ENCODE results near the gene ZBTB17. TPM values are rescaled to one million over a fixed set of nuclear protein-coding genes. Genes with fewer than 3 reads are reported as not detected.
"Not testable (repeated sequence)": the region's sequence is repeated elsewhere in the genome, so short reads cannot be mapped to it uniquely, and the experiment has no call there.

Gene ZBTB17
- total and polyA plus RNA-seq, 5 donors = 22.1 to 27.0 (median 23.5) TPM

DNA sequence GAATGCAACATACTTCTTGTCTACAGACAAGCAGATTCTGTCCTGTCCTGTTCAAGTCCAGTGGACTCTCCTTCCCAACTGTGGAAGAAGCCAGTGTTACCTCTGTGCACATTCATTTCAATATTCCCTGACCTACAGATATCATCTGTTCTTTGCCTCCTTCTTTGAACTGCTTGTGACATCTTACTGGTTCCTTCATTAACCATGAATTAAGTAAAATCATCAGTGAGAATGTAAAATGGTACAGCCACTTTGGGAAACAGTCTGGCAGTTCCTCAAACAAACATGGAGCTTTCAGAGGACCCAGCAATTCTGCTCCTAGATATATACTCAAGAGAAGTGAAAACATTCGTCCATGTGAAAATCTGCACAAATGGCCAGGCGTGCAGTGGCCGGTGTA lies 34.9 kb upstream of the ZBTB17 start:
- H3K27me3 ChIP-seq (ENCODE audit: control insufficient read depth, insufficient read depth) = no peaks in the 10 kb centered on the region
- peaks cover 2% of the 10 kb centered on the region for H3K4me1 ChIP-seq (ENCODE audit: control insufficient read depth, insufficient read depth, low read length)
- no peaks in the 10 kb centered on the region for H3K9me3 ChIP-seq (ENCODE audit: control insufficient read depth, low read length)
- intact Hi-C loops (cut with DNase I) = loop anchor here in 1 of 4 donors (5.0 kb wide), 1 partner anchor 41 kb away; no protein-coding TSS in a partner anchor
- H3K4me3 ChIP-seq (ENCODE audit: low read length) = no peak overlapping the region
- no peak overlapping the region for H3K27ac ChIP-seq (ENCODE audit: low read length)
- 94% methylated on average over 3 of the region's 3 CpGs for WGBS
- ATAC-seq = no peak
- no peak for DNase-seq

- DNase-seq (peak in 1 of 3 donors; percentile 48), ATAC-seq (no peak)
- H3K27ac ChIP-seq (ENCODE audit: low read length) = no peak overlapping the region
- WGBS = 89% methylated on average over 11 of the region's 11 CpGs
- no peak overlapping the region for H3K4me3 ChIP-seq (ENCODE audit: low read length)
- no peaks in the 10 kb centered on the region for H3K9me3 ChIP-seq (ENCODE audit: control insufficient read depth, low read length)
- H3K27me3 ChIP-seq (ENCODE audit: control insufficient read depth, insufficient read depth) = no peaks in the 10 kb centered on the region
- peaks cover 2% of the 10 kb centered on the region for H3K4me1 ChIP-seq (ENCODE audit: control insufficient read depth, insufficient read depth, low read length)
- intact Hi-C loops (cut with DNase I) = loop anchor here (2.0 to 5.0 kb wide), 3 partner anchors 43 to 48 kb away; no protein-coding TSS in a partner anchor
Observed at GRCh38 chr1:16009678-16010077, 33.8 kb upstream of the ZBTB17 start.

GRCh38 chr1:16009030-16009460 lies 33.1 kb upstream of the ZBTB17 start:
- H3K9me3 ChIP-seq (ENCODE audit: control insufficient read depth, low read length) = no peaks in the 10 kb centered on the region
- H3K27ac ChIP-seq (ENCODE audit: low read length) = no peak overlapping the region
- H3K27me3 ChIP-seq (ENCODE audit: control insufficient read depth, insufficient read depth) = no peaks in the 10 kb centered on the region
- 2% methylated on average over 4 of the region's 4 CpGs for WGBS
- intact Hi-C loops (cut with DNase I) = loop anchor here in 3 of 4 donors (2.0 to 5.0 kb wide), 2 partner anchors 46 to 48 kb away; no protein-coding TSS in a partner anchor
- peaks cover 2% of the 10 kb centered on the region for H3K4me1 ChIP-seq (ENCODE audit: control insufficient read depth, insufficient read depth, low read length)
- H3K4me3 ChIP-seq (ENCODE audit: low read length) = no peak overlapping the region
- ATAC-seq (peak; percentile 15 to 25), DNase-seq (peak; percentile 78 to 92 (median 89))

DNA sequence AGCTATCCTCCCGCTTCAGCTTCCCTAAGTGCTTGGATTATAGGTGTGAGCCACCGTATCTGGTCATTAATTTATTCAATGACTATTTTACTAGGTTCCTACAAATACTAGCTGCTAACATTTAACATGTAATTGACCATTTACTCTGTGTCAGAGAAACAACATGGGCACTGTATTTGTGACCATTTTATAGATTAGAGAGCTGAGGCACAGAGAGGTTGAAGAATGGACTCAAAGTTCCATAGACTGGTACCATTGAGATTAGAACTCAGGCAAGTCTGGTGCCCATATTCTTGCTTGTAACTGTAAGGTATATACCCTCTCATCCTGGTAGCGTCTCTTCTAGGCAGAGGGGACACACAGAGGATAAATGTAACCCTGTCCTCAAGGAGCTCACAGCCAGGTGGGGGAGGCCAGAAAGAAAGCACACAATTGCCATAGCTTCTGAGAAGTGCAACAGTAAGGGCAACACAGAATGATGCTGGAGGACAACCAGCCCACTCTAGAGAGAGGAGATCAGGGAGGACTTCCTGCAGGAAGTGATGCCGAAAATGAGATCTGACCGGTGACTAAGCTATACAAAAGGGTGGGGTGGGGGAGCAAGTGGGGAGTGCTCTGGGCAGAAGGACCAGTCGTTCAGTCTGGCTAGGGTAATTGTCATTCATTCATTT lies 31.9 kb upstream of the ZBTB17 start:
- no peak for DNase-seq
- Histone ChIP-seq H3K27me3 (ENCODE audit: control insufficient read depth, insufficient read depth) (no peaks in the 10 kb centered on the region), H3K27ac (ENCODE audit: low read length) (no peak overlapping the region), H3K9me3 (ENCODE audit: control insufficient read depth, low read length) (no peaks in the 10 kb centered on the region), H3K4me1 (ENCODE audit: control insufficient read depth, insufficient read depth, low read length) (peaks cover 2% of the 10 kb centered on the region), H3K4me3 (ENCODE audit: low read length) (no peak overlapping the region)
- ATAC-seq = no peak
- intact Hi-C loops (cut with DNase I) = loop anchor here in 3 of 4 donors (1.0 to 5.0 kb wide), 3 partner anchors 25 to 49 kb away; no protein-coding TSS in a partner anchor
- WGBS = 77% methylated on average over 6 of the region's 6 CpGs

GRCh38 chr1:16006552-16007485 lies 30.9 kb upstream of the ZBTB17 start:
- DNase-seq (no peak), ATAC-seq (no peak)
- Histone ChIP-seq H3K27ac (ENCODE audit: low read length) (no peak overlapping the region), H3K27me3 (ENCODE audit: control insufficient read depth, insufficient read depth) (no peaks in the 10 kb centered on the region), H3K4me3 (ENCODE audit: low read length) (no peak overlapping the region), H3K9me3 (ENCODE audit: control insufficient read depth, low read length) (no peaks in the 10 kb centered on the region), H3K4me1 (ENCODE audit: control insufficient read depth, insufficient read depth, low read length) (no peaks in the 10 kb centered on the region)
- 68% methylated on average over 9 of the region's 9 CpGs for WGBS
- intact Hi-C loops (cut with DNase I) = loop anchor here in 2 of 4 donors (5.0 kb wide), 1 partner anchor 50 kb away; no protein-coding TSS in a partner anchor

DNA sequence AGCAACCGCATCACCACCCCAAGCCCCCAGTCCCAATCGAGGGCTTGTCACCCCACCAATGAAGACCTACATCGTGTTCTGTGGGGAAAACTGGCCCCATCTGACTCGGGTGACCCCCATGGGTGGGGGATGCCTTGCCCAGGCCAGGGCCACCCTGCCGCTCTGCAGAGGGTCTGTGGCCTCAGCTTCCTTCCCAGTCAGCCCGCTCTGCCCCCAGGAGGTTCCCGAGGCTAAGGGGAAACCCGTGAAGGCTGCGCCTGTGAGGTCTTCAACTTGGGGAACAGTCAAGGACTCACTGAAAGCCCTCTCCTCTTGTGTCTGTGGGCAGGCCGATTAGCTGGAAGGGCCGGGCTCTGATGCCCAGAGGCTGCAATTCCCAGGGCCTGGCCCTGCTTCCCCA lies 30.1 kb upstream of the ZBTB17 start:
- Histone ChIP-seq H3K27ac (ENCODE audit: low read length) (no peak overlapping the region), H3K27me3 (ENCODE audit: control insufficient read depth, insufficient read depth) (no peaks in the 10 kb centered on the region), H3K4me1 (ENCODE audit: control insufficient read depth, insufficient read depth, low read length) (no peaks in the 10 kb centered on the region), H3K4me3 (ENCODE audit: low read length) (no peak overlapping the region), H3K9me3 (ENCODE audit: control insufficient read depth, low read length) (no peaks in the 10 kb centered on the region)
- intact Hi-C loops (cut with DNase I) = loop anchor here in 2 of 4 donors (5.0 kb wide), 1 partner anchor 51 kb away; no protein-coding TSS in a partner anchor
- DNase-seq = peak in 1 of 3 donors; percentile 45
- ATAC-seq = no peak
- WGBS = 80% methylated on average over 11 of the region's 11 CpGs

DNA sequence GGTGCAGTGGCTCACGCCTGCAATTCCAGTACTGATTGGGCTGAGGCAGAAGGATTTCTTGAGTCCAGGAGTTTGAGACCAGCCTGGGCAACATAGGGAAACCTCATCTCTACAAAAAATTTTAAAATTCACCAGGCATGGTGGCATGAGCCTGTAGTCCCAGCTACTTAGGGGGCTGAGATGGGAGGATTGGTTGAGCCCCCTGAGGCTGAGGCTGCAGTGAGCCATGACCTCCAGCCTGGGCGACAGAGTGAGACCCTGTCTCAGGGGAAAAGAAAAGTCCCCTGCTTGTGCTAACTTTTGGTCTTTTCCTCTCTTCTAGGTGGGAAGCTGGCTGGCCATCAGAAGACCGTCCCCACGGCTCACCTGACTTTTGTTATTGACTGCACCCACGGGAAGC lies 29.7 kb upstream of the ZBTB17 start:
- Histone ChIP-seq H3K27me3 (ENCODE audit: control insufficient read depth, insufficient read depth) (no peaks in the 10 kb centered on the region), H3K9me3 (ENCODE audit: control insufficient read depth, low read length) (no peaks in the 10 kb centered on the region), H3K27ac (ENCODE audit: low read length) (no peak overlapping the region), H3K4me1 (ENCODE audit: control insufficient read depth, insufficient read depth, low read length) (no peaks in the 10 kb centered on the region), H3K4me3 (ENCODE audit: low read length) (no peak overlapping the region)
- DNase-seq (no peak), ATAC-seq (no peak)
- WGBS = 83% methylated on average over 5 of the region's 5 CpGs
- intact Hi-C loops (cut with DNase I) = loop anchor here in 2 of 4 donors (5.0 kb wide), 1 partner anchor 52 kb away; no protein-coding TSS in a partner anchor

DNA sequence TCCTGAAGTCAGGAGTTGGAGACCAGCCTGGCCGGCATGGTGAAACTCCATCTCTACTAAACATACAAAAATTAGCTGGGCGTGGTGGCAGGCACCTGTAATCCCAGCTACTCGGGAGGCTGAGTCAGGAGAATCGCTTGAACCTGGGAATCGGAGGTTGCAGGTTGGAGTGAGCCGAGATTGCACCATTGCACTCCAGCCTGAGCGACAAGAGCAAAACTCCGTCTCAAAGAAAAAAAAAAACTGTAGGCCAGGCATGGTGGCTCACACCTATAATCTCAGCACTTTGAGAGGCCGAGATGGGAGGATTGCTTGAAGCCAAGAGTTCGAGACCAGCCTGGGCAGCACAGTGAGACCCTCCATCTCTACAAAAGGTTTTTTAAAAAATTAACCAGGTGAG lies 25.4 kb upstream of the ZBTB17 start:
- H3K9me3 ChIP-seq (ENCODE audit: control insufficient read depth, low read length); H3K4me1 ChIP-seq (ENCODE audit: control insufficient read depth, insufficient read depth, low read length); ATAC-seq; DNase-seq; H3K27me3 ChIP-seq (ENCODE audit: control insufficient read depth, insufficient read depth); intact Hi-C loops (cut with DNase I); H3K27ac ChIP-seq (ENCODE audit: low read length); H3K4me3 ChIP-seq (ENCODE audit: low read length): not testable (repeated sequence)
- 95% methylated on average over 10 of the region's 10 CpGs for WGBS

GRCh38 chr1:15998929-15999328 lies 23.0 kb upstream of the ZBTB17 start:
- Histone ChIP-seq H3K27me3 (ENCODE audit: control insufficient read depth, insufficient read depth) (no peaks in the 10 kb centered on the region), H3K9me3 (ENCODE audit: control insufficient read depth, low read length) (no peaks in the 10 kb centered on the region), H3K4me3 (ENCODE audit: low read length) (no peak overlapping the region), H3K4me1 (ENCODE audit: control insufficient read depth, insufficient read depth, low read length) (no peaks in the 10 kb centered on the region), H3K27ac (ENCODE audit: low read length) (no peak overlapping the region)
- WGBS = 95% methylated on average over 11 of the region's 11 CpGs
- DNase-seq = no peak
- intact Hi-C loops (cut with DNase I) = loop anchor here in 1 of 4 donors (10.0 kb wide), 1 partner anchor 184 kb away; no protein-coding TSS in a partner anchor
- ATAC-seq = no peak

GRCh38 chr1:15997637-15998280 lies 21.9 kb upstream of the ZBTB17 start:
- no peak overlapping the region for H3K4me3 ChIP-seq (ENCODE audit: low read length)
- no peaks in the 10 kb centered on the region for H3K9me3 ChIP-seq (ENCODE audit: control insufficient read depth, low read length)
- H3K27ac ChIP-seq (ENCODE audit: low read length) = no peak overlapping the region
- WGBS = 76% methylated on average over 9 of the region's 9 CpGs
- no peak for DNase-seq
- no peaks in the 10 kb centered on the region for H3K4me1 ChIP-seq (ENCODE audit: control insufficient read depth, insufficient read depth, low read length)
- ATAC-seq = no peak
- intact Hi-C loops (cut with DNase I) = loop anchor here in 1 of 4 donors (10.0 kb wide), 1 partner anchor 183 kb away; no protein-coding TSS in a partner anchor
- no peaks in the 10 kb centered on the region for H3K27me3 ChIP-seq (ENCODE audit: control insufficient read depth, insufficient read depth)
